Adrenal gland (tissue), 12 donors: ENCODE data around the gene MAN2B2. TPM values are rescaled to one million over a fixed set of nuclear protein-coding genes. Genes with fewer than 3 reads are reported as not detected.

Source experiments
- DNase-seq, 7 donors: peaks; one replicate each; pipeline ENCODE4 v3.0.0-alpha.2; 2019 to 2020
- H3K27ac ChIP-seq, 5 donors: fragments of 200-600 bp; sonication (generic) in 4 of 5; 1 replicate in 3 of 5; 2 replicates in 2 of 5; pipeline versions ENCODE4 v1.5.1 to v1.8.0; 2016 to 2020; ENCODE audit warnings: mild to moderate bottlenecking in 1 of 5
- H3K27me3 ChIP-seq: fragments of 200-600 bp; 2 replicates; pipeline ENCODE4 v1.8.0; 2021
- H3K36me3 ChIP-seq, 2 donors: fragments of 200-600 bp; replicated peaks in 1 of 2; 1 replicate in 1 of 2; 2 replicates in 1 of 2; pipeline versions ENCODE4 v1.5.1 to v1.8.0; 2018 to 2022
- H3K4me1 ChIP-seq, 2 donors: fragments of 200-600 bp; replicated peaks in 1 of 2; 1 replicate in 1 of 2; 2 replicates in 1 of 2; pipeline versions ENCODE4 v1.5.1 to v1.8.0; 2018 to 2021
- H3K4me3 ChIP-seq, 4 donors: fragments of 200-600 bp; sonication (generic) in 3 of 4; one replicate each; pipeline ENCODE4 v1.5.1; 2016 to 2018
- H3K9me3 ChIP-seq, 3 donors: fragments of 200-600 bp; sonication (generic) in 1 of 3; replicated peaks in 1 of 3; 1 replicate in 2 of 3; 2 replicates in 1 of 3; pipeline versions ENCODE4 v1.5.1 to v1.8.0; 2016 to 2021
- POLR2A ChIP-seq, 2 donors: fragments of 450-650 bp; IDR thresholded peaks; one replicate each; pipeline ENCODE4 v1.6.1; 2017; ENCODE audit warnings: antibody characterized with exemption in 2 of 2, mild to moderate bottlenecking in 2 of 2, moderate library complexity in 1 of 2
- WGBS, 4 donors: extraction: QIAGEN DNeasy Blood & Tissue Kit in 2 of 4; methylation state at CpG; one replicate each; pipeline versions ENCODE4 v1.1.5 to v1.1.7; 2013 to 2017; 5-methylcytosine and 5-hydroxymethylcytosine counted together
- intact Hi-C, 2 donors: fragments of 100-400 bp; cut with DNase I; formaldehyde crosslinking; loops; one replicate each; pipeline versions ENCODE4 v1.14.1 to v1.15.0; 2022 to 2023
- polyA plus RNA-seq, 3 donors: library from polyadenylated mRNA; stranded (reverse); fragments of 200-250 nt in 2 of 3; fragments of 350-450 nt in 1 of 3; fragmentation: Illumina TruSeq in 1 of 3; extraction: RNeasy Lipid Tissue Mini Kit (QIAGEN cat#74804) in 1 of 3; gene quantifications; one replicate each; pipeline ENCODE4 v1.2.3, GENCODE V29; 2013 to 2014
- total RNA-seq, 9 donors: library from RNA; depleted of rRNA in 4 of 9; stranded (reverse); fragments of >200 nt in 4 of 9; fragments of 120-200 nt in 1 of 9; fragmentation: NEBNext Ultra II Directional in 1 of 9; extraction: Animal tissue kit (Norgen Biotek cat#: 25700) in 1 of 9; gene quantifications; one replicate each; pipeline versions ENCODE4 v1.1.0 to v1.2.4, GENCODE V29; 2013 to 2023
- TF ChIP-seq, protein P1 (sequence below), 6 experiments: fragments of 450-650 bp in 4 of 6; fragments of 200-600 bp in 2 of 6; sonication (generic) in 1 of 6; IDR thresholded peaks; 1 replicate in 5 of 6; 2 replicates in 1 of 6; pipeline versions ENCODE4 v1.5.1 to v1.8.0; 2016 to 2021; ENCODE audit warnings: antibody characterized with exemption in 6 of 6, mild to moderate bottlenecking in 2 of 6, moderate library complexity in 1 of 6
- donor health status: healthy with polysubstance abuse.
- donor health status: Bipolar disorder and iron deficiency.
- donor health status: DM: yes; HTN: yes; CAD: no.
- donor health status: DM: no; HTN: no; CAD: no.
- donor health status: DM: no; HTN: no; CAD: no.
- donor health status: DM: yes; HTN: yes; CAD: no.

Gene MAN2B2
- total and polyA plus RNA-seq, 12 donors, result 9.3 to 50.6 (median 27.7) TPM

DNA sequence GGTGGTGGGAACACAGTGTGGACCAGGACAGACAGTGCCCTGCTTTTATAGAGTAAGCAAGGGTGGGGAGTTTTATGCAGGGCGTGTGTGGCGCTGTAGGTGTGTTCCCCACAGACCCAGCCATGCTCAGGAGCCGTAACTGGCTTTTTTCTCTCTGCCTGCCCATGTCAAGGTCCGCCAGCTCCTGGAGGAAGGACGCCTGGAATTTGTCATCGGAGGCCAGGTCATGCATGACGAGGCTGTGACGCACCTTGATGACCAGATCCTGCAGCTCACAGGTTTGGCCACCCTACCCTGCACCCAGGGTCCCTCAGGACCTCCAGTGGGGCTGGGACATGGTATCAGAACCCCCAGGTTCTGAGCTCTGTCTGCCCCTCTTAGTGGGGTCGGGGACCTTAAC, 3.2 kb downstream of the MAN2B2 start:
- no peak for TF ChIP-seq POLR2A (IDR thresholded peaks at IDR 0.05)
- TF ChIP-seq, protein P1, sequence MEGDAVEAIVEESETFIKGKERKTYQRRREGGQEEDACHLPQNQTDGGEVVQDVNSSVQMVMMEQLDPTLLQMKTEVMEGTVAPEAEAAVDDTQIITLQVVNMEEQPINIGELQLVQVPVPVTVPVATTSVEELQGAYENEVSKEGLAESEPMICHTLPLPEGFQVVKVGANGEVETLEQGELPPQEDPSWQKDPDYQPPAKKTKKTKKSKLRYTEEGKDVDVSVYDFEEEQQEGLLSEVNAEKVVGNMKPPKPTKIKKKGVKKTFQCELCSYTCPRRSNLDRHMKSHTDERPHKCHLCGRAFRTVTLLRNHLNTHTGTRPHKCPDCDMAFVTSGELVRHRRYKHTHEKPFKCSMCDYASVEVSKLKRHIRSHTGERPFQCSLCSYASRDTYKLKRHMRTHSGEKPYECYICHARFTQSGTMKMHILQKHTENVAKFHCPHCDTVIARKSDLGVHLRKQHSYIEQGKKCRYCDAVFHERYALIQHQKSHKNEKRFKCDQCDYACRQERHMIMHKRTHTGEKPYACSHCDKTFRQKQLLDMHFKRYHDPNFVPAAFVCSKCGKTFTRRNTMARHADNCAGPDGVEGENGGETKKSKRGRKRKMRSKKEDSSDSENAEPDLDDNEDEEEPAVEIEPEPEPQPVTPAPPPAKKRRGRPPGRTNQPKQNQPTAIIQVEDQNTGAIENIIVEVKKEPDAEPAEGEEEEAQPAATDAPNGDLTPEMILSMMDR (IDR thresholded peaks at IDR 0.05), result no peak
- Histone ChIP-seq H3K36me3 (peaks cover 0 to 18% of the 10 kb centered on the region in 2 donors), H3K4me3 (no peak overlapping the region), H3K4me1 (peaks cover 6 to 20% of the 10 kb centered on the region in 2 donors), H3K9me3 (no peaks in the 10 kb centered on the region), H3K27me3 (no peaks in the 10 kb centered on the region), H3K27ac (no peak overlapping the region)
- 87 to 98% (median 96%) methylated on average over 7 to 9 of the region's 9 CpGs for WGBS, 4 donors
- DNase-seq, result no peak
- intact Hi-C loops, result no loop called here

DNA sequence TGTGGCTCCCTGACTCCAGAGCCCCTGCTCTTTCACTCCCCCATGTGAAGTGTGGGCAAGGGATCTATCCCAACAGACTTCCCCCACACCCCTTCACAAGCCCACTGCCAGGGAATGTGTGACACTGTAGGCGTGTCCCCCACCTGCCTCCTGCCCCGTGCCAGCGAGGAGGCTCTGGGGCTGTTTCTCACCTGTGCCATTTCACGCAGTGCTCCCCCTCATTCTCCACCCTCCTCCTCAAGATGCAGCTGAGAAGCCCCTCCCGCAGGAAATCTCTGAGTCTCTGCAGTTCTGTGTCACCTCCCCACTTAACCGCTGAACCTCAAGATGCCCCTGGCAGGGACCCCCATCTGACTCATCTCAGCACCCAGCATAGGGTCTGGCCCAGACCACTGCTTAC, 5.4 kb downstream of the MAN2B2 start:
- no peak for TF ChIP-seq POLR2A (IDR thresholded peaks at IDR 0.05)
- no peaks in the 10 kb centered on the region for H3K27me3 ChIP-seq
- H3K9me3 ChIP-seq, result no peaks in the 10 kb centered on the region
- 94 to 98% (median 96%) methylated on average over 5 to 6 of the region's 6 CpGs for WGBS, 4 donors
- intact Hi-C loops, result no loop called here
- H3K4me3 ChIP-seq, result no peak overlapping the region
- no peak for DNase-seq
- peaks cover 4 to 11% of the 10 kb centered on the region in 2 donors for H3K4me1 ChIP-seq
- H3K27ac ChIP-seq, result no peak overlapping the region
- peaks cover 0 to 18% of the 10 kb centered on the region in 2 donors for H3K36me3 ChIP-seq

DNA sequence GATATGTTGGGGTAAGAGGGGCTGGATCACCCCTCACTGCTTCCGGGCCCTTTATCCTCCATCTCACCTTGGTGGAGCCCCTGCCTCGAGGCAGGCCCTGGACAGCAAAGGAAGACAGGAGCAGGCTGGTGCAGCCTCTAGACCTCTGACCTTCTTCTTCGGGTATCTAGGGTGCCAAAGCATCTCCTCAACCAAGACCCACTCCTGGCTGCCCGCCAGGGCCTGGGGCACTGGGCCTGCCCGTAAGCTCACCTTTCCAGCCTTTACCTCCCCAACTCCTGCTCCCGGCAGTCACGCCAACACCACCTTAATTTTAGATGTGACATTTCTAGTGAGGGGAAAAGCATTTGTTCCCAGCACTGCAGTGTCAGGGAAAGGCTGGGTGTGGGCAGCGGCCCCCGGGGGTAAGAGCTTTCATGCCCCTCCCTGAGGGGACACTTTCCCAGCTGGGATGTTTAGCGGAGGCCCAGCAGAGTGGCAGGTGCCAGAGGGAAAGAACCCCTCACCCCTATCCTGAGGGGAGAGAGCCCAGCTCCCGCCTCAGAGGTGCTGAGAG, 6.7 kb downstream of the MAN2B2 start:
- H3K36me3 ChIP-seq, result peaks cover 0 to 18% of the 10 kb centered on the region in 2 donors
- TF ChIP-seq POLR2A (IDR thresholded peaks at IDR 0.05), result no peak
- TF ChIP-seq, protein P1 (IDR thresholded peaks at IDR 0.05), result no peak
- H3K27me3 ChIP-seq, result no peaks in the 10 kb centered on the region
- no peaks in the 10 kb centered on the region for H3K4me1 ChIP-seq
- H3K4me3 ChIP-seq, result no peak overlapping the region
- 93 to 94% (median 94%) methylated on average over 9 to 11 of the region's 11 CpGs for WGBS, 4 donors
- intact Hi-C loops, result no loop called here
- no peaks in the 10 kb centered on the region for H3K9me3 ChIP-seq
- no peak for DNase-seq
- H3K27ac ChIP-seq, result no peak overlapping the region

DNA sequence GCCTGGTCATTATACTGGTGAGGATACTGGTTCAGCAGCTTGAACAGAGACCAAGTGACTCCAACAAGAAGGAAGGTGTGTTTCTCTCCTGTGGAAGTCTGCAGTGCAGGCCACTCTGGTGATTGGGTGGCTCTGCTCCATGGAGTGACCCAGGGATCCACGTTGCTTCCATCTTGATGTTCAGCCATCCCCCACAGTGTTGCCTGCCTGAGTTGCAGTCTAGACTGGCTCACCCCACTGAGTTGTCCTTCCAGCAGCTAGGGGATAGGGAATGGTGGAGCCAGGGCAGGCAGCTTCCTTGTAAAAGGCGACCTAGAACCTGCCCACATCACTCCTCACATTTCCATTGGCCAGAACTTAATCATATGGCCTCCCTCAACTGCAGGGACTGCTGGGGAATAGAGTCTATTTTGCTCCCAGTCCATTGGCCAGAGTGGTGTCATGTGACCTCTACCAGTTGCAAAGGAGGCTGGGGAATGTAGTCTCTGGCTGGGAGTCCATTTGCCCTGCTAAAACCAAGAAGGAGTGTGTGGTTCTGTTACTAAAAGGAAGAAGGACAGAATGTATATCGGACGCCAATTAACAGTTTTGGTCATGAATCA, 8.0 kb downstream of the MAN2B2 start:
- DNase-seq, result no peak
- TF ChIP-seq POLR2A (IDR thresholded peaks at IDR 0.05), result no peak
- TF ChIP-seq, protein P1 (IDR thresholded peaks at IDR 0.05), result no peak
- H3K36me3 ChIP-seq, result peaks cover 0 to 18% of the 10 kb centered on the region in 2 donors
- intact Hi-C loops, result no loop called here
- H3K27ac ChIP-seq, result no peak overlapping the region
- H3K27me3 ChIP-seq, result no peaks in the 10 kb centered on the region
- H3K4me1 ChIP-seq, result no peaks in the 10 kb centered on the region
- H3K4me3 ChIP-seq, result no peak overlapping the region
- WGBS, 4 donors, result 95 to 100% (median 97%) methylated on average over 2 to 4 of the region's 4 CpGs
- no peaks in the 10 kb centered on the region for H3K9me3 ChIP-seq

DNA sequence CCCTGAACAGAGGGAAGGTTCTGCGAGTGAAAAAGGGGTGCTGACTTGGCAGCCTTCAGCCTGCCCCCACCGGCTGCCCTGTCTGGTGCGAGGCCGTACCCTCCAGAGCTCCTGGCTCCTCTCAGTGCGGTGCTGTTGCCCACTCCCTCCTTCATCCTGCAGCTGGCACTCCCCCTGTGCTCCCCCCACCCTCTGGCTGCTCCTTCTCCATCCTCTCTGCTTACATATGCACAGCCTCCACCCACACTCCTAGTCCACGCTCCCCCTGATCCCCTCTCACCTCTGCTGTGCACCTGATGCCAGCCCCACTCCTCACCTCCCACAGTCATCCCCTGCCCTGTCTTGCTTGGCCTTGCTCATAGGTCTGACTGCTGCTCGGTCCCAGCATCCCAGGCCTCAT, 9.9 kb downstream of the MAN2B2 start:
- intact Hi-C loops, result no loop called here
- no peak overlapping the region for H3K4me3 ChIP-seq
- DNase-seq, result no peak
- TF ChIP-seq POLR2A (IDR thresholded peaks at IDR 0.05), result no peak
- TF ChIP-seq, protein P1 (IDR thresholded peaks at IDR 0.05), result no peak
- 93 to 100% (median 96%) methylated on average over 3 to 7 of the region's 7 CpGs for WGBS, 4 donors
- peaks cover 0 to 21% of the 10 kb centered on the region in 2 donors for H3K36me3 ChIP-seq
- H3K9me3 ChIP-seq, result no peaks in the 10 kb centered on the region
- H3K27me3 ChIP-seq, result no peaks in the 10 kb centered on the region
- H3K27ac ChIP-seq, result no peak overlapping the region
- no peaks in the 10 kb centered on the region for H3K4me1 ChIP-seq
